GM18526 (cell line): Measurements from ENCODE around the gene MAPK12.

Source experiments
- POLR2A ChIP-seq: IDR thresholded peaks from 3 replicates; pipeline ENCODE4 v1.6.1; 2011; ENCODE audit not compliant: insufficient read length; ENCODE audit errors: extremely low read depth

Gene MAPK12

DNA sequence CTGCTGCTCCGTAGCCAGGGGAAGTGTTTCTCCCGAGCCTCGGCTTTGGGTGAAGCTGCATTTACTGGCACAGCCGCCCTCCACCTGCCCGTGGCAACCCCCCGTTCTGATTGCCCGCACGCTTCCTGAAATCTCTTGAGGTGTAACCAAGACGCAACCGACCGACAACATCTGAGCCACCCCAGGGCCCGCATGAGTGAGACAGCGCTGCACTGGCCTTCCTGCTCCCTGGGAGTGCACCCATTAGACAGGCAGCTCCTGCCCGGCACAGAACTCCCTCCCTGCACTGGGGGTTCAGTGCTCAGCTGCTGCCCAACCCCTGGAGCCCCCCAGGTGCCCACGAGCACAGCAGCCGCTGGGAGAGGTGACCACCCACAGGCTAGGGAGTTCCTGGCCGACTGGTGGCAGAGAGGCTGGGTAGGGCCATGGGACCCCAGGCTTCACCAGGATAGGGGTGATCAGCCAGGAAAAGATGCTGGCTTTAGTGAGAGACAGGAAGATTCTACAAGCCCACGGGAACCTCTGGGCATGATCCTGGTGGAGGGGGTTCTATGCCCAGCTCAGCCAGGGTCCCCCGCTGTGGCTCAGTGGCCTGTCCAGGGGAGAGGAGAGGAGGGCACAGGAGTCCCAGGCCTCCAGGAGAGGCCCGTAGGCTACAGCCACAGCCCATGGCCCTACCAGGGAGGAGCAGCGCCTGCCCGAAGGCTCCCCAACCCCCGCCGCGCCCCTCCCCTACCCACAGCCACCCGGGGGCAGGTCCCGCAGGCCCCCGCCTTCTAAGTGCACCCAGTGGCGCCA lies 31.4 kb upstream of the MAPK12 start:
- peak; percentile 14 for TF ChIP-seq POLR2A

DNA sequence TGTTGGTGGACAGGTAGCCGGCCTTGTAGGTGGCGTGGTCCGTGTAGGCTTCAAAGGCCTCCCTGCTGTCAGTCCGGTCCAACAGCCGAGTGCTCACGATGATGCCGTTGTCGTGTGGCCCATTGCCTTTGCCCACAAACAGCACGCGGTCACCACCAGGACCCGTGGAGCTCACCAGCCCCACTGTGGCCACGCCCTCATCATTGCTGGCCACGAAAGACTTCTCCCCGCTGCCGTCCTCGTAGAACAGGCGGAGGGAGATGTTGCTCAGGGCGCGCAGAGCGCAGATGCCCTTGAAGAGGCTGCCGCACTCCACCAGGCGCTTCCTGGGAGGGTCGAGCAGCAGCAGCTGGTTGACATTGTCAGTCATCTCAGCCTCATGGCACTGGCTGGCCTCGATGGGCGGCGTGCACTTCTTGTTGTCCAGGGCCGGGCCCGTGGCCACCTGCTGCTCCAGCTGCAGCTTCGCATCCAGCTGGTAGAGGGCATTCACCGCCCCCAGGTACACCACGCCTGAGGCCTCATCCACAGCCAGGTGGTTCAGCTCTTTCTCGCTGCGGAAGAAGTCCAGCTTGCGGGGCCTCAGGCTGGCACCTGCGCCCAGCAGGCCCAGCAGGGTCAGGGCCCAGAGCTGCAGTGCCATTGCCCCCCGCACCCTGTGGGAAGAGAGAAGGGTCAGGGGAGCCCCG lies 28.6 kb upstream of the MAPK12 start:
- TF ChIP-seq POLR2A: no peak

DNA sequence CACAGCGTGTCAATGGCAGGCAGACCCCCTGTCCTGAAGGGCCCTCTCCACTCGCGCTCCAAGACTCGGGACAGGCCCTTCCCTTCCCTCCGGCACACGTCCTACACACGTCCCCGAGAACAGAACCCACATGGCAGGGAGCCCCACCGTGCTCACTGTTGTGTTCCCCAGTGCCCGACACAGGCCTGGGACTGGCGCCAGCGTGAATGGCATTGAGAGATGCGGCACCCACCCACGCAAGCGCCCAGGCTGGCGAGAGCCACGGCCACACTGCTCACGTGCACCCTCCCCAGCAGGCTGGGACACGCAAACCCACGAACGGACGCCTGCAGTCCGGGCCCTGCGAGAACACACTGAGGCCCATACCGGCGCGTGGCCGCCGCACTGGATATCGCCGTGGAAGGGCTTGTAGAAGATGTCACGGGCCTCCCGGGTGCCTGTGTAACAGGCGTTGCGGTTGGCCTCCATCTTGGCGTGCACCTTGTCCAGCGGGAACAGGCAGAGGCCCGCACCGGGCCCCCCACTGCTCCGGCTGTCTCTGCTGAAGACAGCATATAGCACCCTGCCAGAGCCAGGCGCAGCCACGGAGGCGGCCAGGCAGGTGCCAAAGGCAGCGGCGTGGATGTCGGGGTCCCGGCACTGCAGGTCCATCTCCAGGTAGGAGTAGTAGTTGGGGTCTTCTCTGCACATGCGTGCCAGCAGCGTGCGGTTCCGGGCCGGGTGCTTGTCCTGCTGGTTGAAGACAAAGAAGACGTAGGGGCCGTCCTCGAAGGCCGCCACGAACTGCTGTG lies 27.9 kb upstream of the MAPK12 start:
- no peak for TF ChIP-seq POLR2A

DNA sequence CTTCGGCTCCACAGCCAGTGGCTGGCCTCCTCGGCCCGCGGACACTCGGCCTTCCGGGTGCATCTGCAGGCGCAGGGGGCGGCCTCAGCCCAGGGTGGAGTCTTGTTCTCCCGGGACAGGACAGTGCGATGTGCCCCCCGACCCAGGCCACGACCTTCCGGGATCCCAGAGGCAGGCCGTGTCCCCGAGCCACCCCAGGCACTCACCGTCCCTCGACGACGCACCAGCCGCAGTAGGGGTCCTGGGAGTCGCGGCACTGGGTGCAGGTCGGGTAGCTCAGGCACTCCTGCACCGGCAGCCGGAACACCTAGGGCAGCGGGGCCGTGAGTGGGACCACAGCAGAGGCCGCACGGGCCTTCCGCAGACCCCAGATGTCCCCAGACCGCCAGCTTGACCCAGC lies 26.2 kb upstream of the MAPK12 start:
- TF ChIP-seq POLR2A: no peak

- TF ChIP-seq POLR2A: no peak
Observed at GRCh38 chr22:50286701-50287318, 25.3 kb upstream of the MAPK12 start.

GRCh38 chr22:50286275-50286674 lies 24.8 kb upstream of the MAPK12 start:
- no peak for TF ChIP-seq POLR2A

DNA sequence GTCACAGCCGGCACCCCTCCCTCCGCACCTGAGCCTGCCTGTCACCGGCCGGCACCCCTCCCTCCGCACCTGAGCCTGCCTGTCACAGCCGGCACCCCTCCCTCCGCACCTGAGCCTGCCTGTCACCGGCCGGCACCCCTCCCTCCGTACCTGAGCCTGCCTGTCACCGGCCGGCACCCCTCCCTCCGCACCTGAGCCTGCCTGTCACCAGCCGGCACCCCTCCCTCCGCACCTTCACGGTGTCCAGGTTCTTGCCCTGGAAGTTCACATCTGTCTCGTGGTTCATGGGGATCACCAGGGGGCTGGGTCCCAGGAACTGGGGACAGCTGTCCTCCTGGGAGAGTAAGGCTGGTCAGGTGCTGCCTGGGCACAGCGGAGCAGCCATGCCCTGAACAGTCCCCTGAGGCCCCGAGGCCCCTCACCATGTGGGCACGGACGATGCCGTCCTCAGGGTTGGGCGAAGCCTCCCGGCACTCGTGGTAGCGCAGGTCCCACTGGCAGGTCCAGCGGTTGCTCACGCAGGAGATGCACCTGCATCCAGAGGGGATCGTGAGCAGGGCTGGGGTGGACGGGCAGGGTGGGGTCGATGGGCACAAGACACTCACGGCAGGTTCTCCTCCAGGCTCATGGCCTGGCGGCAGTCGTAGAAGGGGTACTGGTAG lies 24.2 kb upstream of the MAPK12 start:
- TF ChIP-seq POLR2A: no peak

DNA sequence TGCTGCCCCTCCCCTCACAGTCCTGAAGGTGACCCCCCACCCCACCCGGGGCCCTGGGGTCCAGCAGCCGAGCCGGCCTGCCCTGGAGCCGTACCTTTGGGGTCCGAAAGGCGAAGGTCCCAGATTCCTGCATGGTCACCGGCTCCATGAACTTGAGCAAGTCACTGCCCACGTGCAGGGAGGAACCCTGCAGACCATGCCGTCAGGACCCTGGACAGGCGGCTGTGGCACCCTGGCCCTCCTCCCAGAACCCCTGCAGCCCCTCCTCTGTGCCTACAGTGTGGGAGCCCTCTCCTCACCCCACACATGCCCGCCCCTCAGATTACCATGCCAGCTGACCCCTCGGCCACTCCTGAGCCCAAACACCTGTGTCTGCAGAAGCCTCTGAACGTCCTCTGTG lies 23.0 kb upstream of the MAPK12 start:
- TF ChIP-seq POLR2A: no peak

- TF ChIP-seq POLR2A: no peak
Observed at GRCh38 chr22:50283821-50284220, 22.3 kb upstream of the MAPK12 start.

DNA sequence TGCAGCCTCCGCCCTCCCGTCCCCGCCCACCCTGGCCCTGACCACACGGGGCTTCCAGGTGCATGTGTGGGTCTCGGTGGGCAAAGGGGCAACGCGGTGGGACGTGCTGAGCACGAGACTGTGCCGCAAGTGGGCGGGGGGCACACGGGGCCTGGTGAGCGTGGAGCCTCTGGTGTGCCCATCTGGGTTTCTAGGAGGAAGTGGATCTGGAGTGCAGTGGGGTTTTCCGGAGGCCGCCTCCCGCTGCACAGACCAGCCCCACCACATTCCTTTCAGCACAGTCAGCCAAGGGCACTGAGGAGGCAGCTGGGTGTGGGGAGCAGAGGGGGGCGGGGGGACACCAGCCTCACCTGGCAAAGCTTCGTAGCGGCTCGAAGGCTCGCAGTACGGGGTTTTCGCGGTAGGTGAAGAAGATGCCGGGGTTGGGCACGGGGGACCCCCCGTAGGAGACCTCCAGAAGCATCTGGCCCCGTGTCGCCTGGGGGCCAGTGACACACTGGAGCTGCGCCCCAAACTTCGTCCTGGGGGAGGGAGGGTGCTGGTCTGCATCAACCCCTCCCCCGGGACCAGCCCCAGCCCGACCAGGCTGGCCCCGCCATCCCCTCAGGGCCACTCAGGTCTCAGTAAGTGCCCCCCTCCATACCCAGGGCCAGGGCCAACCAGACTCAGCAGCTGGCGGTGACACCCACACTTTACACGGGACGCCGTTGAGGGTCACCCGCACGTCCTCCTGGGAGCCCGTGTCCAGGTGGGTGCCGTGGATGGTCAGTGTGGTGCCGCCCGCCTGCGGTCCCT lies 21.1 kb upstream of the MAPK12 start:
- no peak for TF ChIP-seq POLR2A

DNA sequence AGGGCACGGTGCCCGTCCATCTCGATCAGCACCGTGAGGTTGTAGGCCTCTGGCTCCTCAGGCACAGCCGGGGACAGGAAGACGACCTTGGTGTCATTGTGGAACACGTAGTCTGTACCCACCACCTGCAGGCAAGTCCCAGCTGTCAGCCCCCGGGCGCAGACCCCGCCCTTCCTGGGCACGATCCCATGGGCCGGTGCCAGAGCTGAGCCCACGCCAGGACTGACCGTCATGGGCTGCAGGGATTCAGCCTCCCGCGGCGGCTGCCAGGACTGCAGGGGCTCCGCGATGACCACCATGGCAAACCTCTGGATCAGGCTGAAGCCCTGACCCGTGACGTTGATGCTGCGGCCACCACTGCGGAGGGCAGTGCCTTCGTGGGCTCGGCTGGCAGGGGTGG lies 20.5 kb upstream of the MAPK12 start:
- no peak for TF ChIP-seq POLR2A

- no peak for TF ChIP-seq POLR2A
Observed at GRCh38 chr22:50281384-50281760, 19.9 kb upstream of the MAPK12 start.

- no peak for TF ChIP-seq POLR2A
Observed at GRCh38 chr22:50280708-50281383, 19.4 kb upstream of the MAPK12 start.
